ENCODE measurements around the gene TAS2R60. TPM values are rescaled to one million over a fixed set of nuclear protein-coding genes. Genes with fewer than 3 reads are reported as not detected.

The TAS2R60 gene
- total and polyA plus RNA-seq, 2 donors (not counting 3 experiments of a cell fraction or from before 2014, with no cell fraction given) = not detected

DNA sequence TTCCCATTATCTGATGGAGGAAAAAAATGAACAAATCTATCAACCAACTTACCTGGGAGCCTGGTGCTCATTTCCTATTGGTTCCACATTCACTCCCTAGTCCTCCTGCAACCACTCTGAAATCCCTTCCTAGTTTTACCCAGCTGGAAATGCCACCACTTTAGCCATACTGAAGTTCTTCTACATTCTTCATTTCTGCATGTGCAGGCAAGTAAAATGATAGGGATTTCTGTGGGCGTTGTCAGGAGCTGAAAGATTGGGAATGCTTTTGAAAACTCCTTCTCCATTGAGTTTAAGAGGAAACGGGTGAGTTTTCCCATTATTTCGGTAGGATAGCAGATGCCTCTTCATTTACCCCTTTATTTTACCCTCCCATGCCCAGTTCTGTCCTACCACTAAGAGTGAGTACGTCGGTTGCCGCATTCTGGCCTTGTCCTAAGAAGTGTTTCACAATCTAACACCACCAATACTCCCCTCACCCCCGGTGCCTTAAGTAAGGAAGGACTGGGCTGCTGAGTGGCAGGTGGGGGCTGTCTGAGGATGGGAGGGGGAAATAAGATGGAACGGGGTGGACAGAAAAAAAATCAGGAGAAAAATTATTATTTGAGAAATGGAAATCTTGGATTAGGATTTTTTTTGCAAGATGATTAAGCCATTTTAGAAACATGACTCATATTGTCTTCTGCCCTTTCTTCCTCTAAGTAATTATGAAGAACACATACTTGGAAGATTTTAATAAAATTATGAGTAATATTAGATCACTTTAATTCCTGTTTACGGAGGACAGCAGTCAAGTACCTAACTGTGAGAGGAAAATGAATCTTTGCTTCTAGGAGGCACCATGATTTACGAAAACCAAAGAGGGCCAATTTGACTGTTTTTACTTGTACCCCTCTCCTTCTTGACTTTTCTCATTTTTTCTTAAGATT lies 13.2 kb upstream of the TAS2R60 start:
- FAIRE-seq = peak; percentile 31
- CTCF ChIA-PET = interaction anchor here (0.7 to 1.2 kb wide), 2 partner anchors 13 to 75 kb away, joined by 3 read pairs; no protein-coding TSS in a partner anchor

More for the DNA sequence above, 13.2 kb upstream of the TAS2R60 start:
- no peaks in the 10 kb centered on the region for H3K9me3 ChIP-seq (replicated peaks; ENCODE audit: control insufficient read depth, insufficient read depth, low read length)
- no peaks in the 10 kb centered on the region for H3K27me3 ChIP-seq (ENCODE audit: control insufficient read depth in 2 of 2, insufficient read depth in 2 of 2, low read length in 2 of 2)
- H3K4me1 ChIP-seq (ENCODE audit: control insufficient read depth, extremely low read depth, insufficient read depth, low read length) = peaks cover 32% of the 10 kb centered on the region
- H3K4me2 ChIP-seq (ENCODE audit: insufficient read depth, low read length) = peak overlapping the region; percentile 62
- no peaks in the 10 kb centered on the region for H3K79me2 ChIP-seq (ENCODE audit: control insufficient read depth, insufficient read depth, low read length)
- H3K4me3 ChIP-seq (replicated peaks in 1 of 3; ENCODE audit: insufficient read depth in 1 of 3, low read depth in 1 of 3, low read length in 3 of 3) = no peak overlapping the region
- no TSS peak for BruUV-seq (replicated peaks)
- intact Hi-C loops (cut with micrococcal nuclease) = no loop called here
- no peaks in the 10 kb centered on the region for H3K36me3 ChIP-seq (ENCODE audit: control insufficient read depth in 2 of 2, extremely low read depth in 1 of 2, insufficient read depth in 2 of 2, low read length in 2 of 2)
- H3K27ac ChIP-seq (ENCODE audit: insufficient read depth, low read depth, low read length) = peak overlapping the region; percentile 37
- POLR2A ChIA-PET = no interaction called here
- dilution Hi-C loops (cut with MboI; ENCODE audit: extremely low pct_ligation_motif_present, low sequenced_read_pairs) = no loop called here
- H2AFZ ChIP-seq (ENCODE audit: low read depth, low read length) = peak overlapping the region; percentile 54
- peak; percentile 58 for DNase-seq (ENCODE audit: low read depth, low spot score)
- TF ChIP-seq GATA2 (IDR thresholded peaks at IDR 0.05; ENCODE audit: insufficient read depth, insufficient read length, low read depth, low read length) = peak; percentile 32
- TF ChIP-seq EZH2 (IDR thresholded peaks at IDR 0.05; ENCODE audit: borderline replicate concordance, low read depth, low read length, severe bottlenecking) = no peak
- TF ChIP-seq JUN (IDR thresholded peaks at IDR 0.05; ENCODE audit: borderline replicate concordance, insufficient read depth, insufficient read length, low read depth) = peak; percentile 42
- TF ChIP-seq, protein P1, sequence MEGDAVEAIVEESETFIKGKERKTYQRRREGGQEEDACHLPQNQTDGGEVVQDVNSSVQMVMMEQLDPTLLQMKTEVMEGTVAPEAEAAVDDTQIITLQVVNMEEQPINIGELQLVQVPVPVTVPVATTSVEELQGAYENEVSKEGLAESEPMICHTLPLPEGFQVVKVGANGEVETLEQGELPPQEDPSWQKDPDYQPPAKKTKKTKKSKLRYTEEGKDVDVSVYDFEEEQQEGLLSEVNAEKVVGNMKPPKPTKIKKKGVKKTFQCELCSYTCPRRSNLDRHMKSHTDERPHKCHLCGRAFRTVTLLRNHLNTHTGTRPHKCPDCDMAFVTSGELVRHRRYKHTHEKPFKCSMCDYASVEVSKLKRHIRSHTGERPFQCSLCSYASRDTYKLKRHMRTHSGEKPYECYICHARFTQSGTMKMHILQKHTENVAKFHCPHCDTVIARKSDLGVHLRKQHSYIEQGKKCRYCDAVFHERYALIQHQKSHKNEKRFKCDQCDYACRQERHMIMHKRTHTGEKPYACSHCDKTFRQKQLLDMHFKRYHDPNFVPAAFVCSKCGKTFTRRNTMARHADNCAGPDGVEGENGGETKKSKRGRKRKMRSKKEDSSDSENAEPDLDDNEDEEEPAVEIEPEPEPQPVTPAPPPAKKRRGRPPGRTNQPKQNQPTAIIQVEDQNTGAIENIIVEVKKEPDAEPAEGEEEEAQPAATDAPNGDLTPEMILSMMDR (IDR thresholded peaks at IDR 0.05; ENCODE audit: extremely low read depth in 1 of 2, insufficient read depth in 1 of 2, low read depth in 1 of 2, low read length in 2 of 2) = no peak
- peak; percentile 93 for TF ChIP-seq FOS (IDR thresholded peaks at IDR 0.05; ENCODE audit: borderline replicate concordance, insufficient read depth, low read length)
- peak overlapping the region; percentile 6 for H3K9ac ChIP-seq (replicated peaks; ENCODE audit: extremely low read depth, insufficient read depth, low read length)
- H4K20me1 ChIP-seq (replicated peaks; ENCODE audit: control insufficient read depth, extremely low read depth, insufficient read depth, low read length) = no peaks in the 10 kb centered on the region
- no peaks in the 10 kb centered on the region for H3K9me1 ChIP-seq (replicated peaks; ENCODE audit: control insufficient read depth, extremely low read depth, insufficient read depth, low read length)
